Measurements from ENCODE around the gene DNAI1.

Gene DNAI1

GRCh38 chr9:34490360-34490759 lies 31.8 kb downstream of the DNAI1 start:
- DNase-seq (ENCODE audit: low read depth in 4 of 4, low spot score in 1 of 4), result no peak

GRCh38 chr9:34490760-34491159 lies 32.2 kb downstream of the DNAI1 start:
- no peak for DNase-seq (ENCODE audit: low read depth in 4 of 4, low spot score in 1 of 4)

- DNase-seq (ENCODE audit: low read depth in 4 of 4, low spot score in 1 of 4), result no peak
Measured at GRCh38 chr9:34491596-34491995, 33.0 kb downstream of the DNAI1 start.

GRCh38 chr9:34492051-34492450 lies 33.4 kb downstream of the DNAI1 start:
- DNase-seq (ENCODE audit: low read depth in 4 of 4, low spot score in 1 of 4), result no peak

- no peak for DNase-seq (ENCODE audit: low read depth in 4 of 4, low spot score in 1 of 4)
Measured at GRCh38 chr9:34493972-34494535, 35.4 kb downstream of the DNAI1 start.

- no peak for DNase-seq (ENCODE audit: low read depth in 4 of 4, low spot score in 1 of 4)
Measured at GRCh38 chr9:34496149-34496712, 37.6 kb downstream of the DNAI1 start.

GRCh38 chr9:34498553-34498952 lies 39.9 kb downstream of the DNAI1 start:
- DNase-seq (ENCODE audit: low read depth in 4 of 4, low spot score in 1 of 4), result no peak

- DNase-seq (ENCODE audit: low read depth in 4 of 4, low spot score in 1 of 4), result no peak
Measured at GRCh38 chr9:34499076-34499475, 40.5 kb downstream of the DNAI1 start.

- peak; percentile 63 to 79 (median 68) for DNase-seq (ENCODE audit: low read depth in 4 of 4, low spot score in 1 of 4)
Measured at GRCh38 chr9:34500623-34501267, 42.1 kb downstream of the DNAI1 start.

- DNase-seq (ENCODE audit: low read depth in 4 of 4, low spot score in 1 of 4), result no peak
Measured at GRCh38 chr9:34501372-34501771, 42.8 kb downstream of the DNAI1 start.

- DNase-seq (ENCODE audit: low read depth in 4 of 4, low spot score in 1 of 4), result no peak
Measured at GRCh38 chr9:34501889-34502425, 43.4 kb downstream of the DNAI1 start.

- DNase-seq (ENCODE audit: low read depth in 4 of 4, low spot score in 1 of 4), result no peak
Measured at GRCh38 chr9:34502471-34502870, 43.9 kb downstream of the DNAI1 start.

GRCh38 chr9:34502891-34503290 lies 44.3 kb downstream of the DNAI1 start:
- no peak for DNase-seq (ENCODE audit: low read depth in 4 of 4, low spot score in 1 of 4)

GRCh38 chr9:34503406-34503805 lies 44.8 kb downstream of the DNAI1 start:
- DNase-seq (ENCODE audit: low read depth in 4 of 4, low spot score in 1 of 4), result no peak

GRCh38 chr9:34505370-34506120 lies 46.9 kb downstream of the DNAI1 start:
- DNase-seq (ENCODE audit: low read depth in 4 of 4, low spot score in 1 of 4), result no peak

GRCh38 chr9:34506623-34507022 lies 48.0 kb downstream of the DNAI1 start:
- no peak for DNase-seq (ENCODE audit: low read depth in 4 of 4, low spot score in 1 of 4)

GRCh38 chr9:34507556-34507955 lies 49.0 kb downstream of the DNAI1 start:
- DNase-seq (ENCODE audit: low read depth in 4 of 4, low spot score in 1 of 4), result no peak

GRCh38 chr9:34507966-34508365 lies 49.4 kb downstream of the DNAI1 start:
- DNase-seq (ENCODE audit: low read depth in 4 of 4, low spot score in 1 of 4), result no peak

GRCh38 chr9:34508463-34508862 lies 49.9 kb downstream of the DNAI1 start:
- no peak for DNase-seq (ENCODE audit: low read depth in 4 of 4, low spot score in 1 of 4)

- no peak for DNase-seq (ENCODE audit: low read depth in 4 of 4, low spot score in 1 of 4)
Measured at GRCh38 chr9:34508951-34509350, 50.3 kb downstream of the DNAI1 start.

GRCh38 chr9:34510497-34511468 lies 52.2 kb downstream of the DNAI1 start:
- DNase-seq (ENCODE audit: low read depth in 4 of 4, low spot score in 1 of 4), result no peak

Measured in stimulated activated CD4-positive, alpha-beta T cell treated with anti-CD3 and anti-CD28 coated beads, Interleukin-1b, Interleukin-23, amount 100 ng/mL, for 24 hours (primary cell).